GM21367 (cell line): ENCODE measurements around the gene STT3B.

Experiments
- ATAC-seq: cut with Tn5 transposase; IDR thresholded peaks from one replicate; pipeline ENCODE4 v1.9.1; 2021; ENCODE audit not compliant: unreplicated experiment

STT3B gene

DNA sequence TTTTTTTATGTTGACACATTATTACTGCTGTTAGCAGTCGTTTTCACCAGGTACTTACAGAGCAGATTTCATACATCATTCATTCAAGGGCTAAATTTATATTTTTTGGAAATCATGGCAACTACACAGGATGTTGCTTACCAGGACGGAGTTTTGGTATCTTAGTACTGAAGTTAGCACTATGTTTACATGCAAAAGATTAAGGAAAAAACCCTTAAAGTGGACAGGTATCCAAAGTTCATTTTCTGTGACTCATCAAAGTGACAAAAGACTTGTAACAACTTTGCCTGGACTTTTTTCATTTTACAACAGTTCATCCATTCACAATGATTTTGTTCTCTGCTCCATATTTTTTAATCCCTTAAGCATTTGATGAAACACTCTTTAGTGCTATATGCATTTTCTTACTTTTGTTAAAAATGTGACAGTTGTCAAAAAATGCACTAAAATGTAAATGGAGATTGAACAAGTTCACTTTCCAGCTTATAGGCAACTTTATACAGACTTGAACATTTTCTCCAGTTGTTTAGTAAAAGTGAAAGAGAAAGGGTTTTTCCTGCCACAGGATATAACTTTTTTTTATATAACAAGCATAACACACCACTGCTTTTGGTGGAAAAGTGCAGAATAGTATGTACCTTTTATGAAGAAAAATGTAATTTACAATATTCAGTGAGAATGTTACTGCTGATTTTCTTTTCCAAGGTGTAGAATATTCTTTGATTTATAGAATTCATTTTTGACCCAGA is 104.1 kb downstream of the STT3B start:
- ATAC-seq = no peak

DNA sequence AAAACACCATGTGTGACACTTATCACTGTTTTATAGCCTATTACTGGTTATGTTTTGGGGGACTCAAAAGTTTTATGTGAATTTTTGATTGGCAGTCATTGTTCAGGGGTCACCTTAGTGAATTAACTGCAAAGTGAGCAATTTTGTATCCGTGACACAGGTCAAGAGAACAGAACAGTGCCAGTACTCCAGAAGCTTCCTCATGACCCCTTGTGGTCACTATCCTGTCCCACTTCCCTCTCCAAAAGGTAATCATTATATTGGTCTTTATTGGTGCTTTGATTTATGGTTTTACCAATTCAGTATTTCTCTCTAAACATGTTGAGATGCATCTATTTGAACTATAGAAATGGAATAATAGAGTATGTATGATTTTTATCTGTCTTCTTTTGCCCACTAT is 107.1 kb downstream of the STT3B start:
- ATAC-seq = no peak

DNA sequence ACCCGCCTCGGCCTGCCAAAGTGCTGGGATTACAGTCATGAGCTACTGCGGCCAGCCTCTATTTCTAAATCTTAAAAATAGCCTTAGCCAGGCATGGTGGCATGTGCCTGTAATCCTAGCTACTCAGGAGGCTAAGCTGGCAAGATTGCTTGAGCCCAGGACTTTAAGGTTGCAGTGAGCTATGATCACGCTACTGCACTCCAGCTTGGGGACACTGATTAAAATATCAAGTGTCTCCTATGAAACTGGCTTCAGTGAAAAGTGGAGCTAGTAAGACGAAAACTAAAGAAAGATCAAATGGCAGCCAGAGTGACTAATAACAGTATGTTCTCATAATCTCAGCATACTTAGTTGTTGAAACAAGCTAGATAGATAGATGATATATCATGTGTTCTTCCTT is 112.5 kb downstream of the STT3B start:
- ATAC-seq = no peak

DNA sequence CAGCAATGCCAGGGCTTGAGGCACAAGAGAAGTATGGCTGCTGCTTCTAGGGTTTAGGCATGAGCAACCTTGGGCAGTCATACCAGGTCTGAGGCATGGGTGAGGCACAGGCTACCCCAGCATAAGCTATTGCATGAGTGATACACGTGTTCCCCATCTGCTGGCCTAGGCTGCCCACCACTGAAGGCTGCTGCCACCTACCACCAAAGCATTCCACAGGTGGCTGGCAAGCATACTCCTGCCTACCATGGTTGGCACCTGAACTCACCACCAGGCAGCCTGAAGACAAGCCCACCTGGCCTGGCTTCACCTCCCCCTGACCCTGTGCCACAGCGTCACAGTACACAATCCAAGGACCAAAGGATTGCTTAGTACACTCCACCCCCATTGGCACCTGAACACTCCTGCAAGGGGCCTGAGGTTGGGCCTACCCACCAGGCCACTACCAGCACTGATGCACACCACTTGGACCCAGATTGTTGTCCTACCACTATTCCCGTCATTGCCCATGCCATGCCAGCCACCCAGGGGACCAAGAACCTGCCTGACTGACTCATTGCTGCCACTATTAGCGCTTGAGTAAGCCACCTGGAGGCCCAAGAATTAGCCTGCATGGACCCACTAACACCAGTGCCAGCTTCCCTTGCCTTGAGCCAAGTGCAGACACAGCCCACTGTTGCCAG is 115.7 kb downstream of the STT3B start:
- no peak for ATAC-seq

DNA sequence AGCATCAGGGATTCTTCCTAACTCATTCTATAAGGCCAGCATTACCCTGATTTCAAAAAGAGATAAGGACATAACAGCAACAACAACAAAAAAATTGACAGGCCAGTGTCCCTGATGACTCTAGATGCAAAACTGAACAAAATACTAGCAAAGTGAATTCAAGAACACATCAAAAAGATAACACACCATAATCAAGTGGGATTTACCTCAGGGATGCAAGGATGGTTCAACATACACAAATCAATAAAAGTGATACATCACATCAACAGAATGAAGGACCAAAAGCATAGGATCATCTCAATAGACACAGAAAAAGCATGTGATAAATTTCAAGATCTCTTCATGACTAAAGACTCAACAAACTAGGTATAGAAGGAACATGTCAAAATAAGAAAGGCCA is 119.6 kb downstream of the STT3B start:
- no peak for ATAC-seq

DNA sequence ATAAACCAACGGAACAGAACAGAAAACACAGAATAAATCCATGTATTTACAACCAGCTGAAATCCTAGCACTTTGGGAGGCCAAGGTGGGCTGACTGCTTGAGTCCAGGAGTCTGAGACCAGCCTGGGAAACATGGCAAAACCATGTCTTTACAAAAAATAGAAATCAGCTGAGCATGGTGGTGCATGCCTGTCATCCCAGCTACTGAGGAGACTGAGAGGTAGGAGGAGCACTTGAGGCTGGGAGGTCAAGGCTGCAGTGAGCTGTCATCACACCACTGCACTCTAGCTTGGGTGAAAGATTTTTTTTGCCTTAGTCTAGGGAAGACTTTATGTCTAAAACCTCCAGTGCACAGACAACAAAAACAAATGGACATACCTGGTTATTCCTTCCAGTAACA is 120.7 kb downstream of the STT3B start:
- ATAC-seq = no peak

DNA sequence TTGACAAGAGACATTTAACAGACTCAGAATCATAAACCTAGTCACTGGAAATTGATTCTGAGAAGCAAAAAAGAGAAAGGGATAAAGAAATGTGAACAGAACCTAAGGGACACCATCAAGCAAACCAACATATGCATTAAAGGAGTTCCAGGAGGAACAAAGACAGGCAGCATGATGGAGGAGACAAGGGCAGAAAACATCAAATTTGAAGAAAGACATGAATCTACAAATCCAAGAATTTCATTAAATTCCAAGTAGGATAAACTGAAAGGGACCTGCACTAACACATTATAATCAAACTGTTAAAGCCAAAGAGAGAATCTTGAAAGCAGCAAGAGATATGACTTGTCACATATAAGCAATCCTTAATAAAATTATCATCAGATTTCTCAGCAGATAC is 122.3 kb downstream of the STT3B start:
- no peak for ATAC-seq

DNA sequence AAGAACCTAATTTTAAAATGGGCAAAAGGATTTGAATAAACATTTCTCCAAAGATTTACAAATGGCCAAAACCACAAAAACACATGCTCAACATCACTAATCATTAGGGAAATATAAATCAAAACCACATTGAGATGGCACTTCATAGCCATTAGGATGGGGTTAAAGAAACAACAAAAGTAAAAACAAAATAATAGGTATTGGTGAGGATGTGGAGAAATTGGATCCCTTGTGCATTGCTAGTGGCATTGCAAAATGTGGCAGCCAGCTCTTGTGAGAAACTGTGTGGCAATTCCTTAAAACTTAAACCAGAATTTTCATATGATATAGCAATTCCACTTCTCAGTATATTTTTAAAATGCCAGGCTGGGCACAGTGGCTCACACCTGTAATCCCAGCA is 126.5 kb downstream of the STT3B start:
- no peak for ATAC-seq

DNA sequence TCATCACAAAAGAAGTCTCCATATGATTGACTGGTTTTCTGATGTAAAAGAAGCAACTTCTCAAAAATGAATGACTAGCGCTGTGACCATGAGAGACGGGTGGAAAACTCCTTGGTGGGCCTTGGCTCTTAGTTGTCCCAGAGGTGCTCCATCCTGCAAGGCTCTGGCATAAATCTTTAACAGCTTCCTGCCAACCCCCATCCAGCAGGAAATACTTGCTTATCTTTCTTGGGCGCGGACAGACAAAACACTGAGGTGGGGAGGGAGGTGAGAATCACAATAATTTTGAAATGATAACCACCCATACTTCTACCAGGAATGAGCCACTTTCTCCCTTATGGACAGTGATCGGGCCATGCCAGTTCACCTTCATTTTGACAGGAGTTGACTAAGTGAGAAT is 128.6 kb downstream of the STT3B start:
- no peak for ATAC-seq

DNA sequence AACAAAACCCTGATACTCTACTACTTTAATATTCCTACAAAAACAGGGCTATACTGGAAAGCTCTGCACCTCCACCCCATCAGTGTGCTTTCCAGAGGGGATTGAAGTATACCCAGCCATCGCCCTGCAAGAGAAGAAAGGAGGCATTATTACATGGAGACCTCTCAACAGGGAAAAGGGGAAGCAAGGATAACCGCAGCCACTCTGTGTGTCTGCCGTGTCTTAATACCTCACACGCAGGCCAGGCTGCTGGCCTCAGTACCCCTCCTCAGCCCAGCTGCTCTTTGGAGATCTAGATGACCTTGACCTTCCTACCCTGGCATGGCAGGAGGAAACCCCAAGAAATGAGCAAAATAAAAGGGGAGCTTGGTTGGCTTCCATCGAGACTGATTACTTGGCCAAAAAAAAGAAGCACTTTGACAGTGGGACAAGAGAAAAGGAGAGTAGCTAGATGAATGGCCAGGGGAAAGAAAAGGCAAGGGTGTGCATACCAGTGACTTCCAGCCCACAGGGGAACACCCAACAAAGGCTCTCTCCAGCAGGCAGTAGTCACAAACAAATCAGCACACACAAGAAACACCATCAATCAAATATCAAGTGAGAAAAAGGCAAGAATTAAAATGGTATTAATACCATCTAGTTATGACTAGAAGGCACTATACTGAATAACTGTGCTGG is 129.4 kb downstream of the STT3B start:
- ATAC-seq = no peak

DNA sequence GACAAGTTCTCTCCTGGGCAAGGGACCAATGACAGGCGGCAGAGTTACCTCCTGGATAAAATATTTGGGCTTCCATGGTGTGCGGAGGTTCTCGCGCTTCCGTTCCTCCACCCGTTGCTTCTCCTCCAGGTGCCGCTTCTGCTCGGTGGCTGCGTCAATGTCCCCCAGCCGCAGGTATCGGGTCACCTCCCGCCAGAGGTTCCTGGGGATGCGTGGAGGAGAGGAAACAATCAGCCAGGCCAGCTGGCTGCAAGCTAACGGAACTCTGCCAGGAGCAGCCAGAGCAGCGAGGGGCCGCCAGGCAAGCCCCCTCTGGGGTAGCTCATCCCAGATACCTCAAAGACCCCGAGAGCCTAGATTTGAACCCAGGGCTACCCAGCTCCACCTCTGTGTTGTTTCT is 131.3 kb downstream of the STT3B start:
- ATAC-seq = no peak

DNA sequence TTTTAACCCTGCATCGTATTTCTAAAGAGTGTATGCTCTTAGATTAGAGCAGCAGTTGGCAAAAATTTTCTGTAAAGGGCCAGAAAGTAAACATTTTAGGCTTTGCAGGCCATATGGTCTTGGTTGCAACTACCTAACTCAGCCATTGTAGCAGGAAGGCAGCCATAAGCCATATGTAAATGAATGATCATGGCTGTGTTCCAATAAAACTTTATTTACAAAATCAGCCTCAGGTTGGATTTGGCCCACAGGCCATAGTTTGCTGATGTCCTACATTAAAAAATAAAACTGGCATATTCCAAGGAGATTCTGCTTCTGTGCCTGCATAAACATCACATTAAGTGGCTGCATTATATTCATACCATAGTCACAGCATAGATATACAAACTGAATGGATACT is 134.9 kb downstream of the STT3B start:
- no peak for ATAC-seq

DNA sequence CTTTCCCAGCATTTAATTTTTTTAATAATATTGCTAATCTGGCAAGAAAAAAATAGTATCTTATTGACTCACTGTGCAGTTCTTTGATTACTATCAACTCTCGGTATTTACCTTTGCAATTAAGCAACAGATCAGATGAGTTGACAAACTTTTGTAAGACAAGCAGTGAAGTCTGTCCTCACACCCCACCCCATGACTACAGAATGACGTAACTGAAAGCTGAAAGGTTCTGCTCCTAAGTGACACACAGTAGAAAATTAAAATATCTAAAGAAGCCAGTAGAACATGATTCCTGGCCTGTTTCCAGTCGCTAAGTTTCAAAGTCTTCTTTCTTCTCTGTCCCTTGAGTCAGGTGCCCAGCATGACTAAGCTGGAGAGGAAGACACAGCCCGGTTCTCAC is 135.5 kb downstream of the STT3B start:
- ATAC-seq = no peak

DNA sequence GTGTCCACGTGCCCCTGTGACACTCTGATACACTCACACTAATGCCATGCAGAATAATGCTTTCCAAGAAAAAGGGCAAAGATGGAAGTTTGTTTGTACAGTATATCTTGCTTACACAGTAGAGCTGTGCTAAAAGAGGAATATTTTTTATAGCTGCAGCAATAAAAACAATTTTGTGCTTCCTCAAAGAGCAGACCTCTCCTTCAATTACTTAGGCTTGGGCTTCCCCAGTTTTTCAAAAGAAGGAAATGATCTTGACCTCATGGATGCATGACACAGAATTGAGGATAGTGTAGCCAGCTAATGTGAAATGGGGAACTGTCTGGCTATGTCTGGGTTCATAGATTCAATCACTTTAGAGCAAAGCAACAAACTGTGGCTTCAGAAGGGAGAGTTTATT is 137.4 kb downstream of the STT3B start:
- ATAC-seq = no peak

DNA sequence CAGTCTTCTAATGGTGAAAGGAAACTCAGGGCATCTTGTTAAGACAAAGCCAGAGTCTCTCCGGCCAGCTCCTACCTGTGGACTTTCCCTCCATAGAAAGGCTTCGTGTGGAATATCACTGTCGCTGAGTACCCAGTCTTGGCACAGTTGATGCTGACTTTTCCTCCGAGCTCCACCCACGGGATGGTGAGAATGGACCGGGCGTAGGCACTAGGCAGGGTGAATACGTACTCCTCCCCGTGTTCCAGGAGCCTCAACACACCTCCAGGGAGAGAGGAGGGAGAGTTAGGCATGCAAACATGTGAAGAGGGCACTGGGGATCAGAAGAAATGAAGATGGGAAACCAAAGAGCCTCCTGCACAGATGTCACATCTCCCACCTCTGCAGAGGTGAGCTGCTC is 138.0 kb downstream of the STT3B start:
- no peak for ATAC-seq

DNA sequence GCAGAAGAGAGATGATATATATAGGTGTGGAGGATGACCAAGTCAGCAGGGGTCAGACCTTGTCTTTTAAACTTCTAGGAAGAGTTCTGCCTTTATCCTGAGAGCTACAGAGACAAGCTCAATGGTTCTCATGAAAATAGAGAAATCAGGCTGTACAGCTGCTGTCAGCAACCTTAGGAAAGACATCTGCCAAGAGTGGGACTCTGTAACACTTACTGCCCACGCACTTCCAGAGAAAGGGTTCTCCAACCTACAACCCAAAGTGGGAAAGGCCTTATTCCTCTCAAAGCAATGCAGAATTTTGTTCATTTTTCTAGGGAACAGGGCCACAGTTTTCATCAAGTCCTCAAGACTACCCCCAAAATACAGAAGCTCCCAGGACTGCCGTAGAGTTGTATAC is 138.7 kb downstream of the STT3B start:
- ATAC-seq = no peak

DNA sequence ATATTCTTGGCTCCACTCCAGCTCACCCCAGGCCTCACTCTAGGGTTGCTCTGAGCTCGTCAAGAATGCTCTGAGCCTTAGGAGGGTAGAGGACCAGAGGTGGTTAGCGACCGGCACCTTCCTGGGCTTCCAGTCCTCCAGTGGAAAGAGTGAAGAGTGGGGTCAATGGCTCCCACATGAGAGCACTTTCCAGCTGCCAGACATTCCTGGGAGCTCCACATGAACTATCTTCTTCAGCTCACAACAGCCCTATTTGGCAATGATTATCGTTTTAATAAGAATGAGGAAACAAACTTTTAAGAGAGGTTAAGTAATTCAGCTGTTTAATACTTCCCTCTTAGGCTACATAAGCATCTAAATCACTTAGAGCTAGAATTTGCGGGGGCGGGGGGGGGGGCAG is 139.3 kb downstream of the STT3B start:
- ATAC-seq = no peak

DNA sequence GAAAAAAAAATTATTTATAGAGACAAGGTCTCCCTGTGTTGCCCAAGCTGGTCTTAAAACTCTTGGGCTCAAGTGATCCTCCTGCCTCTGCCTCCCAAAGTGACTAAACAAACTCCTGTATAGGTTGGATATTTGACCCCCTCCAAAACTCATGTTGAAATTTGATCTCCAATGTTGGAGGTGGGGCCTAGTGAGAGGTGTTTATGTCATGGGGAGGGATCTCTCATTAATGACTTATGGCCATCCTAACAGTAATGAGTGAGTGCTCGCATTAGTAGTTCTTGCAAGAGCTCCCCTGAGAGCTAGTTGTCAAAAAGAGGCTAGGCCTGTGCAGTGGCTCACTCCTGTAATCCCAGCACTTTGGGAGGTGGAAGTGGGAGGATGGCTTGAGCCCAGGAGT is 141.2 kb downstream of the STT3B start:
- ATAC-seq = no peak

DNA sequence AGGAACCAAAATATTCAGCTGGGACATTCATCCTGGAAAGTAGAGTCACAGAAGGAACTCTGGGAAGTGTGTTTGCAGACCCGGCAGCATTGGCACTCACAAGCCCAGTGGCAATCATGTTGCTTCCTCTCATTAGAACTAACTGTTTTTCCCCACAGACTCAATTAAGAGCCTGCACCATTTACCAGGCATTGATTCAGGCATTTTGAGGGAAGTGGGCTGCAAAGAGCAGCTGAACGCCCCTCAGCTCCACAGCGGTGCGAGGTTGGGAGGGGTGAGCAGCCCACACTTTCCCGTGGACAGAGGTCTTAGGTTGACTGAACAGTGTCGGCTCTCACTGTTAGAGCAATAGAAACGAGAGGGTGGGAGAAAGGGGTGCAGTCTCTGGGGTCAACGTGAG is 143.8 kb downstream of the STT3B start:
- no peak for ATAC-seq

DNA sequence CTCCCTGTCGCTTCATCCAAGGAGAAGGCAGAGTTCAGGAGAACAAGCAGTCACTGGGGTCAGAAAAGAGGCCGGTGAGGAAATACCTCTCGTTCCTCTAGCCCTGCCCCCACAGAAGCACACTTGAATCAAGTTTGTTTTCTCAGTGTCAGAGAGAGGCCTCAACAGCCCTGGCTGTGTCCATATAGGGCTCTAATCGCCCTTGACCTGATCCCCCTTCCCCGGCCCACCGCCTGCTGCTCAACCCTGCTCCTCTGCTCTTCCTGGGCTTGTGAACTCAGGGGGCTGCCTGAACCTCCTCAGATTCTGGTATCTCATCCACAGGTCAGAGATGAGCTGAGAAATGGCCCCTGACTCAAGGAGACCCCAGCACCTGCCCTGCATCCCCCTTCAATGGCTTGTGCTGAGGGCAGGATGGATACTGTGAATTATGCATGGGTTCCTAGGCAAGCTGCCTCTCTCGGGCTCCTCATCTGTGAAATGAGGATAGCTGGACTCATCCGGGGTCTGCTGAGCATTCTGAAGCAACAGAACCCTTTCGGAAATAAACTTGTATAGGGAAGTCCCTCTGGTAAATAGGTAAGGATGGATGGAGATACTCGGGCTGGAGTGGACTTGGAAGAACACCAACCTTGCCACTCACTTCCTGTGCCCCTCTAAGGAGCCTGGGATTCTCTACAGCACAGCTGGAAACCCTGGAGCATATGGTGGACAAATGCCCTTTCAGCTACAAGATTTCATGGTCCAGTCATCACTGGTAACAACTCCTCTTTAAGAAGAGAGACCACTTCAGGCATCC is 147.5 kb downstream of the STT3B start:
- ATAC-seq = no peak
